ENCODE results near the gene SGSM1.

GRCh38 chr22:24969560-24970301 lies 163.7 kb downstream of the SGSM1 start:
- TF ChIP-seq POLR2A (IDR thresholded peaks at IDR 0.05) (no peak), POLR2AphosphoS5 (IDR thresholded peaks at IDR 0.05) (no peak), CTCF (IDR thresholded peaks at IDR 0.05) (no peak)

Measured in suprapubic skin (tissue), 4 donors.